Measurements from ENCODE around the gene CFAP97D1. TPM values are rescaled to one million over a fixed set of nuclear protein-coding genes. Genes with fewer than 3 reads are reported as not detected.

CFAP97D1 gene
- total and polyA plus RNA-seq, 2 donors (not counting 1 experiment from before 2014, with no cell fraction given) = 0.01 TPM; not detected in 1

DNA sequence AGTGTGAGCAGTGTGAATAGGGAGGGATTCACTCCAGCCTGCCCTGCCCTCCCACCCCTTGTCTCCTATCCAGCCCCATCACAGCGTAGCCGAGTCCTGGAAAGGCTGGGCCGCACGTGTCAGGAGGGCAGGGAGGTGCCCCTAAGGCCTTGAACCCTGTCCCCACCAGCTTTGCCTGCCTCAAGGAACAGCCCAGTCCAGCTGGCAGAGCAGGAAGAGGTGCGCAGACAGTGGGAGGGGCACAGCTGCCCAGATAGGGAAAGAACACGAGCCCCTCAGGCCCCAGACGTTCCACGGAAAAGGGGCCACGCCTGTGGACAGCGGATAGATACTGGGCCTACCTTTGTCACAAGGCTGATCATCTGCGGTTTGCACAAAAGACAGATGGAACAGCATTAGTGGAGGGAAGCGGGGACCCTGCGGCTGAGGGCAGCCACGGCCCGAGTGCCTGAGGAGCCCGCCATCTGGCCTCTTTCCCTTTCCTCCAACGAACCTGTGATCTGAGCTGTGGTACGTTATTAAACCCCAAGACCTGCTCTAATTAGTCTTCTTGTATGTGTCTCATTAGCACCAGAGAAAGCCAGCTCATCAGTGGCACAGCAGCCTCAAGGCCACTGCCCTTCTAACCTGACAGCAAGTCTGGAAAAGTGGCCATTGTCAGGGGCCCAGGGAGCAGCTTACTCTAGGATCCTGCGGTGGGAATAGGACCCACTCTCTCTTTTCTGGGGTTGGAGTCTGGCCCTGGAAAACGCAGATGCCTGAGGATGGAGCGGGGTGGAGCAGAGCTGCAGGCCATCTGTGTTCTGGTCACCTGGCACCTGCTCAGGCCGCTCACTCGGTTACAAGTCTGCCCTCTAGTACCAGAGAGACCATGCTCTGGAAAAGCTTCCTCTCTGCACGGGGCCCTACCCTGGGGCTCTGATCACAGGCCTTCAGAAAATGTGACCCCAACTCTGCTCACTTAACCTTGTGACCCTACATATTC lies 36.4 kb downstream of the CFAP97D1 start:
- WGBS (ENCODE audit: insufficient coverage) = 94% methylated on average over 22 of the region's 24 CpGs
- Histone ChIP-seq H4K20me1 (ENCODE audit: control insufficient read depth, insufficient read depth, low read length, poor library complexity, severe bottlenecking) (no peaks in the 10 kb centered on the region), H3K9me3 (ENCODE audit: control extremely low read depth in 1 of 3, control insufficient read depth in 2 of 3, insufficient read depth in 1 of 3, low read length in 2 of 3) (no peaks in the 10 kb centered on the region), H3K9ac (ENCODE audit: low read length) (no peak overlapping the region), H3K27me3 (replicated peaks in 1 of 4; ENCODE audit: control extremely low read depth in 1 of 4, control insufficient read depth in 3 of 4, insufficient read depth in 4 of 4, low read length in 3 of 4) (peaks cover 0 to 11% (median 0%) of the 10 kb centered on the region in 4 experiments), H3K4me2 (replicated peaks; ENCODE audit: low read depth, low read length, poor library complexity, severe bottlenecking) (no peak overlapping the region), H3K79me2 (ENCODE audit: control insufficient read depth, insufficient read depth, low read length) (no peaks in the 10 kb centered on the region), H2AFZ (ENCODE audit: insufficient read depth, low read depth, low read length, poor library complexity, severe bottlenecking) (no peak overlapping the region), H3K36me3 (replicated peaks in 1 of 2; ENCODE audit: control extremely low read depth in 1 of 2, control insufficient read depth in 1 of 2, extremely low read depth in 1 of 2, insufficient read depth in 2 of 2, low read length in 1 of 2) (no peaks in the 10 kb centered on the region), H3K4me1 (ENCODE audit: control insufficient read depth in 2 of 2, insufficient read depth in 2 of 2, low read length in 2 of 2) (no peaks in the 10 kb centered on the region), H3K27ac (ENCODE audit: low read length in 2 of 2) (no peak overlapping the region), H3K4me3 (ENCODE audit: control extremely low read depth in 1 of 5, extremely low read depth in 1 of 5, insufficient read depth in 1 of 5, low read depth in 2 of 5, low read length in 4 of 5) (no peak overlapping the region)
- Mint-ChIP-seq H3K27ac (no peak overlapping the region), H3K4me1 (no peaks in the 10 kb centered on the region), H3K4me3 (no peak overlapping the region), H3K9me3 (ENCODE audit: insufficient read depth) (no peaks in the 10 kb centered on the region), H3K27me3 (peaks cover 23% of the 10 kb centered on the region)
- TF ChIP-seq EZH2 (IDR thresholded peaks at IDR 0.05; ENCODE audit: borderline replicate concordance, insufficient read depth, low read depth, low read length, poor library complexity, severe bottlenecking) (no peak), CTCF (IDR thresholded peaks at IDR 0.05) (no peak)
- DNase-seq = no peak
- intact Hi-C loops (cut with micrococcal nuclease) = no loop called here
- POLR2A ChIA-PET = no interaction called here
- ATAC-seq (ENCODE audit: low read depth) = no peak
- CTCF ChIA-PET = no interaction called here

DNA sequence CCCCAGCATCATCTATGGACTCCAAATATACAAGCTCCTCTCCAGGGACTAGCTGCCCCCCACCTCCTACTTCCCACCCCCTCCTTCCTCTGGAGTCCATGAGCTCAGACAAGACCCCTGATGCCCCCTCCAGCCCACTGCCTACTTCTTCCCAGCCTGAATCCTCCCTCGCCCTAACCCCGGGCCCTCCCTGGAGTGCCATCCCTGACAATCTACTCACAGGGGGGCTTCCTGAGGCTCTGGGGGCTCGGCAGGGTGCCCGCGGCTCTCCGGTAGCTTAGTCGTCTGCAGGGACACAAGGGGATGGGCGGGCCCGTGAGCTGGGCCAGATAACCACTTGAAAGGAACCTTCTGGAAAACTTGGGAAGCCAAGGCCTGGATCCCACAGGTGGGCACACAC lies 37.6 kb downstream of the CFAP97D1 start:
- intact Hi-C loops (cut with micrococcal nuclease) = no loop called here
- POLR2A ChIA-PET = interaction anchor here (0.6 kb wide), 1 partner anchor 938 kb away, joined by 6 read pairs; no protein-coding TSS in a partner anchor
- no peak overlapping the region for H3K9ac ChIP-seq (ENCODE audit: low read length)

More for the DNA sequence above, 37.6 kb downstream of the CFAP97D1 start:
- no peak overlapping the region for H2AFZ ChIP-seq (ENCODE audit: insufficient read depth, low read depth, low read length, poor library complexity, severe bottlenecking)
- no peaks in the 10 kb centered on the region for H4K20me1 ChIP-seq (ENCODE audit: control insufficient read depth, insufficient read depth, low read length, poor library complexity, severe bottlenecking)
- ATAC-seq (ENCODE audit: low read depth) = no peak
- H3K79me2 ChIP-seq (ENCODE audit: control insufficient read depth, insufficient read depth, low read length) = no peaks in the 10 kb centered on the region
- H3K9me3 ChIP-seq (ENCODE audit: control extremely low read depth in 1 of 3, control insufficient read depth in 2 of 3, insufficient read depth in 1 of 3, low read length in 2 of 3) = no peaks in the 10 kb centered on the region
- no peaks in the 10 kb centered on the region for H3K4me1 Mint-ChIP-seq
- no peak overlapping the region for H3K4me3 ChIP-seq (ENCODE audit: control extremely low read depth in 1 of 5, extremely low read depth in 1 of 5, insufficient read depth in 1 of 5, low read depth in 2 of 5, low read length in 4 of 5)
- DNase-seq = no peak
- TF ChIP-seq EZH2 (IDR thresholded peaks at IDR 0.05; ENCODE audit: borderline replicate concordance, insufficient read depth, low read depth, low read length, poor library complexity, severe bottlenecking) (no peak), CTCF (IDR thresholded peaks at IDR 0.05) (no peak)
- no peak overlapping the region for H3K4me2 ChIP-seq (replicated peaks; ENCODE audit: low read depth, low read length, poor library complexity, severe bottlenecking)
- H3K27me3 Mint-ChIP-seq = peaks cover 16% of the 10 kb centered on the region
- CTCF ChIA-PET = interaction anchor here (0.6 to 1.9 kb wide), 2 partner anchors 29 to 1343 kb away, joined by 3 to 5 read pairs; partner anchors contain the start of gene CD300LG
- no peaks in the 10 kb centered on the region for H3K9me3 Mint-ChIP-seq (ENCODE audit: insufficient read depth)
- H3K4me1 ChIP-seq (ENCODE audit: control insufficient read depth in 2 of 2, insufficient read depth in 2 of 2, low read length in 2 of 2) = no peaks in the 10 kb centered on the region
- WGBS (ENCODE audit: insufficient coverage) = 92% methylated on average over 9 of the region's 9 CpGs
- peaks cover 0 to 11% (median 0%) of the 10 kb centered on the region in 4 experiments for H3K27me3 ChIP-seq (replicated peaks in 1 of 4; ENCODE audit: control extremely low read depth in 1 of 4, control insufficient read depth in 3 of 4, insufficient read depth in 4 of 4, low read length in 3 of 4)
- no peak overlapping the region for H3K27ac ChIP-seq (ENCODE audit: low read length in 2 of 2)
- H3K36me3 ChIP-seq (replicated peaks in 1 of 2; ENCODE audit: control extremely low read depth in 1 of 2, control insufficient read depth in 1 of 2, extremely low read depth in 1 of 2, insufficient read depth in 2 of 2, low read length in 1 of 2) = no peaks in the 10 kb centered on the region
- H3K4me3 Mint-ChIP-seq = no peak overlapping the region
- no peak overlapping the region for H3K27ac Mint-ChIP-seq

Data from B cell (primary cell).